K562 (cell line): Measurements from ENCODE around the gene PDE4A. TPM values are rescaled to one million over a fixed set of nuclear protein-coding genes. Genes with fewer than 3 reads are reported as not detected.

ENCODE experiments used
- ELF1 ChIP-seq: fragments of 200-800 bp; sonication (Bioruptor generic); IDR thresholded peaks from 2 replicates; pipeline ENCODE4 v1.6.1; 2016; ENCODE audit warnings: missing genetic modification characterization, missing compliant biosample characterization
- KLF10 ChIP-seq: fragments of 250-450 bp; sonication (Bioruptor Pico); IDR thresholded peaks from 2 replicates; pipeline ENCODE4 v1.6.1; 2021; ENCODE audit warnings: matching md5 sums
- OTX1 ChIP-seq: fragments of 450-650 bp; formaldehyde crosslinking; IDR thresholded peaks from 2 replicates; pipeline ENCODE4 v1.4.0; 2022; ENCODE audit warnings: mild to moderate bottlenecking
- PTTG1 ChIP-seq: fragments of 450-650 bp; IDR thresholded peaks from 2 replicates; pipeline ENCODE4 v1.6.1; 2016; ENCODE audit warnings: low read depth, mild to moderate bottlenecking, missing genetic modification characterization, missing compliant biosample characterization
- SMAD4 ChIP-seq: fragments of 250-450 bp; sonication (Bioruptor Pico); conservative IDR thresholded peaks from 2 replicates; pipeline ENCODE4 v1.8.0; 2021; ENCODE audit warnings: inconsistent platforms, mild to moderate bottlenecking, moderate library complexity
- TARDBP ChIP-seq: fragments of 450-650 bp; IDR thresholded peaks from 2 replicates; pipeline ENCODE4 v1.6.1; 2016
- ZNF212 ChIP-seq: fragments of 450-650 bp; formaldehyde crosslinking; IDR thresholded peaks from 2 replicates; pipeline ENCODE4 v1.4.0; 2020; ENCODE audit warnings: mild to moderate bottlenecking
- polyA plus RNA-seq, 8 experiments: library from polyadenylated mRNA; depleted of rRNA in 4 of 8; stranded (reverse) in 5 of 8; unstranded in 3 of 8; fragments of >200 nt; fragmentation: Nextera tagmentation in 2 of 8; fragmentation: Illumina TruSeq in 1 of 8; extraction: Ambion mirVana in 2 of 8; extraction: Trizol in 1 of 8; gene quantifications; 2 replicates each; pipeline versions ENCODE4 v1.2.1 to v1.2.3, GENCODE V29; 2011 to 2014; ENCODE audit warnings: inconsistent platforms in 1 of 8, missing spikeins in 1 of 8
- total RNA-seq, 7 experiments: library from RNA; depleted of rRNA in 6 of 7; stranded (reverse); fragments of >200 nt in 6 of 7; fragmentation: Illumina TruSeq in 2 of 7; extraction: Trizol in 2 of 7; gene quantifications; 2 replicates each; pipeline versions ENCODE4 v1.2.1 to v1.2.3, GENCODE V29; 2011 to 2021; ENCODE audit warnings: low replicate concordance in 1 of 7
- TF ChIP-seq, protein P1 (sequence below), 2 experiments: fragments of 450-650 bp; IDR thresholded peaks; 2 replicates each; pipeline ENCODE4 v1.6.1; 2018; ENCODE audit warnings: mild to moderate bottlenecking in 2 of 2, low read depth in 1 of 2; ENCODE audit not compliant: partially characterized antibody in 2 of 2
- TF ChIP-seq, protein P2 (sequence below): IDR thresholded peaks from 2 replicates; pipeline ENCODE4 v1.6.1; 2014; ENCODE audit warnings: antibody characterized with exemption
- TF ChIP-seq, protein P3 (sequence below): fragments of 450-650 bp; formaldehyde crosslinking; IDR thresholded peaks from 2 replicates; pipeline ENCODE4 v1.4.0; 2020; ENCODE audit warnings: mild to moderate bottlenecking, moderate library complexity
- TF ChIP-seq, protein P4 (sequence below): sonication (generic); formaldehyde crosslinking; IDR thresholded peaks from 2 replicates; pipeline ENCODE4 v1.9.0; 2022; ENCODE audit warnings: mild to moderate bottlenecking, missing genetic modification reagents

Gene PDE4A
- total and polyA plus RNA-seq, 9 of the 15 experiments (the other 6 are each of a cell fraction or from before 2014, with no cell fraction given) = 0.66 to 26.9 (median 4.6) TPM

DNA sequence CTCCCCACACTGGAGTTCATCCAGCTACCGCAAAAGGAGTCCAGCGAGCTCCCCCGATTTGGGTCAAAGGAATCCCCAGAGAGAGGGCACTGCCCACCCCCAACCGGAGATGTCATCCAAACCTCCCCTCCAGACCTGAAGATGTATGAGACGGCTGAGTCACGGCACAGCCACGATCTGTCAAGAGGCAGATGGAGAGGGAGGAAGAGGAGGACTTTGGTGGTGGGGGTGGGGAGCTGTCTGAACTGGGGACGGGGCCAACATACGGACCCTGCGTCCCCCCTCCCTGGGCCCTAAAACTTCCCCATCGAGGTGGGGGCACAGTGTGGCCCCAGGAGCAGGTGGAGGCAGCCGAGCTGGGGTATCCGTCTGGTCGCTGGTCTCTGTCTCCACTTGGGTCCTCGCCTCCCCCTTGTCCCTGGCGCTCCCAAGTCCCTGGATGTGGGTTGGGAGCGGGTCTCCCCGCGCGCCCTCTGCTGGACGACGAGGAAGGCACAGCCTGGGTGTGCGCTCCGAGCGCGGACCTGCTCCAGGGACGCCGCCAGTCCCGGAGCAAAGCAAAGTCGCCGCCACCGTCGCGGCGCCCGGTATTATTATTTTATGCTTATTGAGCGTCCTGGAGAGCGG is 3.8 kb downstream of the PDE4A start (continued):
- TF ChIP-seq, protein P1, sequence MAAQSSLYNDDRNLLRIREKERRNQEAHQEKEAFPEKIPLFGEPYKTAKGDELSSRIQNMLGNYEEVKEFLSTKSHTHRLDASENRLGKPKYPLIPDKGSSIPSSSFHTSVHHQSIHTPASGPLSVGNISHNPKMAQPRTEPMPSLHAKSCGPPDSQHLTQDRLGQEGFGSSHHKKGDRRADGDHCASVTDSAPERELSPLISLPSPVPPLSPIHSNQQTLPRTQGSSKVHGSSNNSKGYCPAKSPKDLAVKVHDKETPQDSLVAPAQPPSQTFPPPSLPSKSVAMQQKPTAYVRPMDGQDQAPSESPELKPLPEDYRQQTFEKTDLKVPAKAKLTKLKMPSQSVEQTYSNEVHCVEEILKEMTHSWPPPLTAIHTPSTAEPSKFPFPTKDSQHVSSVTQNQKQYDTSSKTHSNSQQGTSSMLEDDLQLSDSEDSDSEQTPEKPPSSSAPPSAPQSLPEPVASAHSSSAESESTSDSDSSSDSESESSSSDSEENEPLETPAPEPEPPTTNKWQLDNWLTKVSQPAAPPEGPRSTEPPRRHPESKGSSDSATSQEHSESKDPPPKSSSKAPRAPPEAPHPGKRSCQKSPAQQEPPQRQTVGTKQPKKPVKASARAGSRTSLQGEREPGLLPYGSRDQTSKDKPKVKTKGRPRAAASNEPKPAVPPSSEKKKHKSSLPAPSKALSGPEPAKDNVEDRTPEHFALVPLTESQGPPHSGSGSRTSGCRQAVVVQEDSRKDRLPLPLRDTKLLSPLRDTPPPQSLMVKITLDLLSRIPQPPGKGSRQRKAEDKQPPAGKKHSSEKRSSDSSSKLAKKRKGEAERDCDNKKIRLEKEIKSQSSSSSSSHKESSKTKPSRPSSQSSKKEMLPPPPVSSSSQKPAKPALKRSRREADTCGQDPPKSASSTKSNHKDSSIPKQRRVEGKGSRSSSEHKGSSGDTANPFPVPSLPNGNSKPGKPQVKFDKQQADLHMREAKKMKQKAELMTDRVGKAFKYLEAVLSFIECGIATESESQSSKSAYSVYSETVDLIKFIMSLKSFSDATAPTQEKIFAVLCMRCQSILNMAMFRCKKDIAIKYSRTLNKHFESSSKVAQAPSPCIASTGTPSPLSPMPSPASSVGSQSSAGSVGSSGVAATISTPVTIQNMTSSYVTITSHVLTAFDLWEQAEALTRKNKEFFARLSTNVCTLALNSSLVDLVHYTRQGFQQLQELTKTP (IDR thresholded peaks at IDR 0.05; ENCODE audit: low read depth in 1 of 2, partially characterized antibody in 2 of 2) = no peak
- TF ChIP-seq ZNF212 (CRISPR knock-in tag) (no peak), OTX1 (CRISPR knock-in tag) (no peak), TARDBP (no peak), PTTG1 (no peak), KLF10 (CRISPR knock-in tag) (no peak), SMAD4 (CRISPR knock-in tag) (peak; percentile 74), ELF1 (tag) (no peak)
- TF ChIP-seq, protein P2, sequence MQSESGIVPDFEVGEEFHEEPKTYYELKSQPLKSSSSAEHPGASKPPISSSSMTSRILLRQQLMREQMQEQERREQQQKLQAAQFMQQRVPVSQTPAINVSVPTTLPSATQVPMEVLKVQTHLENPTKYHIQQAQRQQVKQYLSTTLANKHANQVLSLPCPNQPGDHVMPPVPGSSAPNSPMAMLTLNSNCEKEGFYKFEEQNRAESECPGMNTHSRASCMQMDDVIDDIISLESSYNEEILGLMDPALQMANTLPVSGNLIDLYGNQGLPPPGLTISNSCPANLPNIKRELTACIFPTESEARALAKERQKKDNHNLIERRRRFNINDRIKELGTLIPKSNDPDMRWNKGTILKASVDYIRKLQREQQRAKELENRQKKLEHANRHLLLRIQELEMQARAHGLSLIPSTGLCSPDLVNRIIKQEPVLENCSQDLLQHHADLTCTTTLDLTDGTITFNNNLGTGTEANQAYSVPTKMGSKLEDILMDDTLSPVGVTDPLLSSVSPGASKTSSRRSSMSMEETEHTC = no peak
- TF ChIP-seq, protein P3, sequence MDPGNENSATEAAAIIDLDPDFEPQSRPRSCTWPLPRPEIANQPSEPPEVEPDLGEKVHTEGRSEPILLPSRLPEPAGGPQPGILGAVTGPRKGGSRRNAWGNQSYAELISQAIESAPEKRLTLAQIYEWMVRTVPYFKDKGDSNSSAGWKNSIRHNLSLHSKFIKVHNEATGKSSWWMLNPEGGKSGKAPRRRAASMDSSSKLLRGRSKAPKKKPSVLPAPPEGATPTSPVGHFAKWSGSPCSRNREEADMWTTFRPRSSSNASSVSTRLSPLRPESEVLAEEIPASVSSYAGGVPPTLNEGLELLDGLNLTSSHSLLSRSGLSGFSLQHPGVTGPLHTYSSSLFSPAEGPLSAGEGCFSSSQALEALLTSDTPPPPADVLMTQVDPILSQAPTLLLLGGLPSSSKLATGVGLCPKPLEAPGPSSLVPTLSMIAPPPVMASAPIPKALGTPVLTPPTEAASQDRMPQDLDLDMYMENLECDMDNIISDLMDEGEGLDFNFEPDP (CRISPR knock-in tag) = no peak
- TF ChIP-seq, protein P4, sequence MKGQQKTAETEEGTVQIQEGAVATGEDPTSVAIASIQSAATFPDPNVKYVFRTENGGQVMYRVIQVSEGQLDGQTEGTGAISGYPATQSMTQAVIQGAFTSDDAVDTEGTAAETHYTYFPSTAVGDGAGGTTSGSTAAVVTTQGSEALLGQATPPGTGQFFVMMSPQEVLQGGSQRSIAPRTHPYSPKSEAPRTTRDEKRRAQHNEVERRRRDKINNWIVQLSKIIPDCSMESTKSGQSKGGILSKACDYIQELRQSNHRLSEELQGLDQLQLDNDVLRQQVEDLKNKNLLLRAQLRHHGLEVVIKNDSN (CRISPR knock-in tag) = no peak; the same call in 1 of the 2 replicates
